Spleen (tissue), 11 donors: ENCODE results near the gene GBX1. TPM values are rescaled to one million over a fixed set of nuclear protein-coding genes. Genes with fewer than 3 reads are reported as not detected.

Source experiments
- DNase-seq: peaks from one replicate; pipeline ENCODE4 v3.0.0-alpha.2; 2020
- H3K27ac ChIP-seq, 8 donors: fragments of 200-600 bp; sonication (generic) in 7 of 8; 1 replicate in 4 of 8; 2 replicates in 4 of 8; pipeline versions ENCODE4 v1.5.0 to v1.8.0; 2016 to 2021; ENCODE audit warnings: inconsistent platforms in 4 of 8, mild to moderate bottlenecking in 4 of 8, moderate library complexity in 1 of 8
- H3K27me3 ChIP-seq, 7 donors: fragments of 200-600 bp; sonication (generic) in 6 of 7; replicated peaks in 1 of 7; 1 replicate in 4 of 7; 2 replicates in 3 of 7; pipeline versions ENCODE4 v1.5.0 to v1.8.0; 2016 to 2021; ENCODE audit warnings: inconsistent platforms in 3 of 7, mild to moderate bottlenecking in 1 of 7
- H3K36me3 ChIP-seq, 6 donors: fragments of 200-600 bp; sonication (generic) in 5 of 6; 1 replicate in 4 of 6; 2 replicates in 2 of 6; pipeline versions ENCODE4 v1.5.0 to v1.8.0; 2016 to 2021; ENCODE audit warnings: inconsistent platforms in 2 of 6
- H3K4me1 ChIP-seq, 6 donors: fragments of 200-600 bp; sonication (generic) in 5 of 6; 1 replicate in 3 of 6; 2 replicates in 3 of 6; pipeline versions ENCODE4 v1.5.0 to v1.8.0; 2016 to 2021; ENCODE audit warnings: inconsistent platforms in 3 of 6
- H3K4me3 ChIP-seq, 8 donors: fragments of 200-600 bp; sonication (generic) in 7 of 8; 1 replicate in 4 of 8; 2 replicates in 4 of 8; pipeline versions ENCODE4 v1.5.0 to v1.8.0; 2016 to 2021; ENCODE audit warnings: inconsistent platforms in 4 of 8, mild to moderate bottlenecking in 4 of 8, moderate library complexity in 2 of 8
- H3K9me3 ChIP-seq, 8 donors: fragments of 200-600 bp; sonication (generic) in 7 of 8; 1 replicate in 4 of 8; 2 replicates in 4 of 8; pipeline versions ENCODE4 v1.5.0 to v1.8.0; 2016 to 2021; ENCODE audit warnings: inconsistent platforms in 4 of 8
- POLR2A ChIP-seq, 3 donors: fragments of 450-650 bp; IDR thresholded peaks; one replicate each; pipeline ENCODE4 v1.5.1; 2017; ENCODE audit warnings: antibody characterized with exemption in 3 of 3, mild to moderate bottlenecking in 1 of 3
- POLR2AphosphoS5 ChIP-seq, 3 donors: sonication (generic); formaldehyde crosslinking; IDR thresholded peaks; one replicate each; pipeline ENCODE4 v1.5.1; 2017; ENCODE audit warnings: antibody characterized with exemption in 3 of 3
- WGBS, 5 donors: extraction: QIAGEN DNeasy Blood & Tissue Kit in 3 of 5; methylation state at CpG; one replicate each; pipeline versions ENCODE4 v1.1.5 to v1.1.7; 2013 to 2018; 5-methylcytosine and 5-hydroxymethylcytosine counted together
- intact Hi-C: fragments of 100-400 bp; cut with DNase I; formaldehyde crosslinking; loops from one replicate; pipeline ENCODE4 v1.15.0; 2023; ENCODE audit warnings: low total_unique reads
- polyA plus RNA-seq, 3 donors: library from polyadenylated mRNA; stranded (reverse); fragments of 200-250 nt; gene quantifications; one replicate each; pipeline ENCODE4 v1.2.1, GENCODE V29; 2013
- total RNA-seq, 7 donors: library from RNA; depleted of rRNA in 3 of 7; stranded (reverse); fragments of >200 nt in 3 of 7; fragmentation: NEBNext Ultra II Directional in 4 of 7; extraction: Animal tissue kit (Norgen Biotek cat#: 25700) in 4 of 7; gene quantifications; one replicate each; pipeline versions ENCODE4 v1.1.0 to v1.2.1, GENCODE V29; 2016 to 2021
- TF ChIP-seq, protein P1 (sequence below), 11 experiments: fragments of 200-600 bp in 7 of 11; fragments of 450-650 bp in 4 of 11; sonication (generic) in 4 of 11; IDR thresholded peaks in 8 of 11; conservative IDR thresholded peaks in 3 of 11; 1 replicate in 7 of 11; 2 replicates in 4 of 11; pipeline versions ENCODE4 v1.4.0 to v1.8.0; 2016 to 2021; ENCODE audit warnings: antibody characterized with exemption in 11 of 11, inconsistent platforms in 4 of 11, mild to moderate bottlenecking in 1 of 11
- donor health status: healthy with polysubstance abuse.
- donor health status: DM: no; HTN: no; CAD: no; lungs with moderate emphysema.
- donor health status: DM: no; HTN: no; CAD: no.
- donor health status: Bipolar disorder and iron deficiency.
- donor health status: healthy.
- donor health status: DM: no; HTN: no; CAD: no.
- donor health status: DM: yes; HTN: yes; CAD: no.

The GBX1 gene
- total and polyA plus RNA-seq, 10 donors: not detected

DNA sequence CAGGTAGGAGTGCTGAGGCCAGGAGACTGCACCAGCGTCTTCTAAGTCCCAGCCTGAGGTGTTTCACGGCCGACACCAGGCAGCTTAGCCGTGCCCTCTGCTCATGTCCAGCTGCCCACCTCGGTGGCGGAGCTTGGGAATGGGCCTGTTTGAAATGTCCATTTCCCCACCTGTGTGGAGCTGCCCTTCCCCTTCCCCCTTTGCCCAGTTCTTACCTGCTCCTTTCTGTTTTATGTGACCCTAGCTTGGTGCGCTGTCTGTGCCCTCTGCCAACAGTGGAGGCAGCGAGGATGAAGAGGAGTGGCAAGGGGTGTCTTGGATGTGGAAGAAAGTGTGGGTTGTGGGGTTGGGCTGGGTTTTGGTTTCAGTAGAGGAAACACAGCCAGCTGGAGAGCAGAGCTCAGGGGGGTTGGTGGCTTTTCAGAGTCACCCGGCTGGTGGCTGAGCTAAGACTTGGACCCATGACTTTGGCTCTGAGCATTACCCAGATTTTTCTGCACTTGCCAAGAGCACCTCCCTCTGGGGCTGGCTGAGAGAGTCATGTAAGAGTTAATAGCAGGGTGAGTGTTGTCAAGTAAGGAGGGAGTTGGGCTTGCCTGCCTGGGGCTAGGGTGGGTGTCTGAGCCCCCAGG is 37.4 kb downstream of the GBX1 start:
- Histone ChIP-seq H3K4me1 (peaks cover 0 to 4% (median 0%) of the 10 kb centered on the region in 6 donors), H3K9me3 (no peaks in the 10 kb centered on the region), H3K36me3 (peaks cover 0 to 96% (median 54%) of the 10 kb centered on the region in 6 donors), H3K27me3 (no peaks in the 10 kb centered on the region), H3K4me3 (no peak overlapping the region), H3K27ac (no peak overlapping the region)
- 90 to 96% (median 94%) methylated on average over 7 to 9 of the region's 9 CpGs for WGBS, 5 donors
- no peak for DNase-seq
- intact Hi-C loops: loop anchor here (5.0 to 10.0 kb wide), 2 partner anchors 42 to 175 kb away; no protein-coding TSS in a partner anchor
- TF ChIP-seq POLR2A (IDR thresholded peaks at IDR 0.05) (no peak), POLR2AphosphoS5 (IDR thresholded peaks at IDR 0.05) (no peak)
- TF ChIP-seq, protein P1, sequence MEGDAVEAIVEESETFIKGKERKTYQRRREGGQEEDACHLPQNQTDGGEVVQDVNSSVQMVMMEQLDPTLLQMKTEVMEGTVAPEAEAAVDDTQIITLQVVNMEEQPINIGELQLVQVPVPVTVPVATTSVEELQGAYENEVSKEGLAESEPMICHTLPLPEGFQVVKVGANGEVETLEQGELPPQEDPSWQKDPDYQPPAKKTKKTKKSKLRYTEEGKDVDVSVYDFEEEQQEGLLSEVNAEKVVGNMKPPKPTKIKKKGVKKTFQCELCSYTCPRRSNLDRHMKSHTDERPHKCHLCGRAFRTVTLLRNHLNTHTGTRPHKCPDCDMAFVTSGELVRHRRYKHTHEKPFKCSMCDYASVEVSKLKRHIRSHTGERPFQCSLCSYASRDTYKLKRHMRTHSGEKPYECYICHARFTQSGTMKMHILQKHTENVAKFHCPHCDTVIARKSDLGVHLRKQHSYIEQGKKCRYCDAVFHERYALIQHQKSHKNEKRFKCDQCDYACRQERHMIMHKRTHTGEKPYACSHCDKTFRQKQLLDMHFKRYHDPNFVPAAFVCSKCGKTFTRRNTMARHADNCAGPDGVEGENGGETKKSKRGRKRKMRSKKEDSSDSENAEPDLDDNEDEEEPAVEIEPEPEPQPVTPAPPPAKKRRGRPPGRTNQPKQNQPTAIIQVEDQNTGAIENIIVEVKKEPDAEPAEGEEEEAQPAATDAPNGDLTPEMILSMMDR (IDR thresholded peaks at IDR 0.05 in 8 of 11, conservative IDR thresholded peaks at IDR 0.05 in 3 of 11): no peak

DNA sequence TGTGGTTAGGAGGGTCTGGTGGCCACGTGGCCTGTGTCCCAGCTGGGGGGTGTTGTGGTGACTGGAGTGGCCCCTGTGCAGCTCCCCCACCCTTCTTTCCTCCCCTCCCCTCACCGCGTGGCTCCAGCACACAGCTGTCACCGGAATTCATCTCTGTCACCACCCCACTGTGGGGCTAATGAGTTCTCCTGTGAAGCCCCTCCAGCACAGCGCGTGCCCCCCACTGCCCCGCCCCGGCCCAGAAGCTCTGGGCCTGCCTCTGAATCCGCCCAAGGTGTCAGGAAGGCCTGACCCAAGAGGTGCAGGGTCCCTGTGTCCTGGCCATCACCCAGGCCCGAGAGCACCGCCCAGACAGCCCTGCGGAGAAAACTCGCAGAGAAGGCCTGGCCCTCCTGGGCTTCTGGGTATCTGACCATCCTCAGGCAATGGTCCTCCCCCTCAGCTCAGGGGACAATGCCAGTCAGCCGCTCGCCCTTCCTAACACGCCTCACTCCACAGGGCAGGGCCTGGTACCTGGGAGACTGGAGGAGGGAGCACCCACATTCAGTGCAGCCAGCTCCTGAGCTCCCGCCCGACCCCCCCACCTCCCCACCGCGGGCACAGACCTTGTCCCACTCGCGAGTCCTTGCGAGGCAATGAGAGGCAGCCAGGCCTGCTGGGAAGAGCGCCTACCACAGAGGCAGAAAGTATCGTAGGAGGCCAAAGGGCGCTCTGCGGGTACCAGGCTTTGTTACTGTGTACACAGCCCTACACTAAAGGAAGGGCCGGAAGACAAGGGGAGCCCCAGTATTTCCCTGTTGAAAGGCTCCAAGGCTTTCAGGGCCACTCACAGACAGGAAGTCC is 38.2 kb downstream of the GBX1 start:
- TF ChIP-seq POLR2A (IDR thresholded peaks at IDR 0.05) (no peak), POLR2AphosphoS5 (IDR thresholded peaks at IDR 0.05) (no peak)
- TF ChIP-seq, protein P1 (IDR thresholded peaks at IDR 0.05 in 8 of 11, conservative IDR thresholded peaks at IDR 0.05 in 3 of 11): no peak
- Histone ChIP-seq H3K27me3 (no peaks in the 10 kb centered on the region), H3K36me3 (peaks cover 0 to 96% (median 47%) of the 10 kb centered on the region in 6 donors), H3K4me1 (peaks cover 0 to 5% (median 0%) of the 10 kb centered on the region in 6 donors), H3K4me3 (no peak overlapping the region), H3K27ac (no peak overlapping the region), H3K9me3 (no peaks in the 10 kb centered on the region)
- DNase-seq: no peak
- intact Hi-C loops: loop anchor here (5.0 to 10.0 kb wide), 2 partner anchors 43 to 175 kb away; no protein-coding TSS in a partner anchor
- WGBS, 5 donors: 88 to 92% (median 91%) methylated on average over 9 to 28 of the region's 28 CpGs

DNA sequence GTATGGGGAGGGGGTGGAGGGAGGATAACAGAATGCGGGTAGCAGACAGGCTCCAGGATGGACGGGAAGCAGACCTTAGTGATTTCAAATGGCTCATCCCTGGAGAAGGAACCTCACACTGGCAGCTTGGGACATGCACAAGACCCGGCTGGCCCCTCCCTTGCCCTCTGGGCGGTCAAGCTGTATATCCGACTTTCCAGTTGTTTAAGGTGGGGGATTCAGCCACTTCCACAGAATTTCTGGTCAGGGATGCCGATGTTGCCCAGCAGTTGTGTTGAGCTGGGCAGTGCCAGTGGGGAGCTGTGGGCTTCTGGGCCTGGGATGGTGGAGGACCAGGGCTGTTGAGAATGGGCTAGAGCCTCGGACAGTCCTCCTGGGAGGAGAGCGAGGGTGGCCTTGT is 38.8 kb downstream of the GBX1 start:
- H3K27ac ChIP-seq: no peak overlapping the region
- 90 to 96% (median 93%) methylated on average over 6 to 8 of the region's 8 CpGs for WGBS, 5 donors
- no peak overlapping the region for H3K4me3 ChIP-seq
- H3K9me3 ChIP-seq: no peaks in the 10 kb centered on the region
- intact Hi-C loops: loop anchor here (5.0 to 10.0 kb wide), 2 partner anchors 44 to 176 kb away; no protein-coding TSS in a partner anchor
- H3K27me3 ChIP-seq: no peaks in the 10 kb centered on the region
- peaks cover 0 to 94% (median 44%) of the 10 kb centered on the region in 6 donors for H3K36me3 ChIP-seq
- TF ChIP-seq POLR2AphosphoS5 (IDR thresholded peaks at IDR 0.05): no peak
- TF ChIP-seq, protein P1 (IDR thresholded peaks at IDR 0.05 in 8 of 11, conservative IDR thresholded peaks at IDR 0.05 in 3 of 11): no peak
- no peak for TF ChIP-seq POLR2A (IDR thresholded peaks at IDR 0.05)
- H3K4me1 ChIP-seq: peaks cover 0 to 10% (median 2%) of the 10 kb centered on the region in 6 donors
- DNase-seq: no peak

DNA sequence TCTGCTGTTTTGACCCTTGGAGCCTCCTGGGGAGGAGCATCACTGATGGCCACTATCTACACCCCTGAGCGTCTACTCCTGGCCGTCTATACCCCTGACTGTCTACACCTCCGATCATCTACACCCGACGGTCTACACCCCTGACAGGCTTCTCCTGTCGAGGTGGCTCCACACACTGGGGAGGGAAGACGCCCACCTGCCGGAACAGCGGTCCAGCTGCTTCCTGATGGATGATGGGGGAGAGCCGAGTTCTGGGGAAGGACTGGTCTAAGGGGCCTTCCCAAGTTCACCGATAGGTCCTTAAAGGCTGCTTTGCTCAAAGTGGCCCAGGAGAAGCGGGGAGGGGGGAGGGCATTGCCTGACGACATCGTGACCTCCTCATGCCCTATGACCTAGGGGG is 39.4 kb downstream of the GBX1 start:
- Histone ChIP-seq H3K36me3 (peaks cover 0 to 94% (median 42%) of the 10 kb centered on the region in 6 donors), H3K4me3 (no peak overlapping the region), H3K27ac (no peak overlapping the region), H3K4me1 (peaks cover 0 to 10% (median 3%) of the 10 kb centered on the region in 6 donors), H3K27me3 (no peaks in the 10 kb centered on the region), H3K9me3 (no peaks in the 10 kb centered on the region)
- intact Hi-C loops: loop anchor here (5.0 to 10.0 kb wide), 2 partner anchors 44 to 177 kb away; no protein-coding TSS in a partner anchor
- TF ChIP-seq, protein P1 (IDR thresholded peaks at IDR 0.05 in 8 of 11, conservative IDR thresholded peaks at IDR 0.05 in 3 of 11): no peak
- TF ChIP-seq POLR2AphosphoS5 (IDR thresholded peaks at IDR 0.05): no peak
- TF ChIP-seq POLR2A (IDR thresholded peaks at IDR 0.05): no peak
- no peak for DNase-seq
- 81 to 91% (median 83%) methylated on average over 14 of the region's 14 CpGs for WGBS, 5 donors
